Stimulated activated naive B cell treated with anti-CD40 and anti-IgM and Interleukin-4, amounts not matched to agents 10 μg/mL and 1 μg/mL and 100 μg/mL, for 72 hours (primary cell): Measurements from ENCODE around the gene SMPD2.

Experiments
- ATAC-seq, 2 donors: fragments of 150-1000 bp; cut with Tn5 transposase; replicated peaks; 2 replicates each; pipeline ENCODE4 v1.10.0; 2021; ENCODE audit warnings: moderate library complexity in 1 of 2
- DNase-seq: peaks from one replicate; pipeline ENCODE4 v3.0.0; 2021
- H3K27ac Mint-ChIP-seq: one replicate; pipeline ENCODE4 v1.8.0; 2022; ENCODE audit warnings: mild to moderate bottlenecking, mixed read lengths
- H3K27me3 Mint-ChIP-seq, 2 donors: one replicate each; pipeline ENCODE4 v1.8.0; 2022; ENCODE audit warnings: mixed read lengths in 2 of 2
- H3K36me3 Mint-ChIP-seq, 2 donors: one replicate each; pipeline ENCODE4 v1.8.0; 2022; ENCODE audit warnings: mixed read lengths in 2 of 2, mild to moderate bottlenecking in 1 of 2
- H3K4me1 Mint-ChIP-seq, 2 donors: one replicate each; pipeline ENCODE4 v1.8.0; 2022; ENCODE audit warnings: mixed read lengths in 2 of 2, mild to moderate bottlenecking in 1 of 2
- H3K4me3 Mint-ChIP-seq, 2 donors: one replicate each; pipeline ENCODE4 v1.8.0; 2022; ENCODE audit warnings: mild to moderate bottlenecking in 2 of 2, mixed read lengths in 2 of 2, moderate library complexity in 1 of 2
- H3K9me3 Mint-ChIP-seq, 2 donors: one replicate each; pipeline ENCODE4 v1.8.0; 2022; ENCODE audit warnings: mixed read lengths in 2 of 2, mild to moderate bottlenecking in 1 of 2

SMPD2 gene

GRCh38 chr6:109436041-109436440 is 4.5 kb upstream of the SMPD2 start:
- DNase-seq, result no peak
- ATAC-seq, result no peak
- H3K36me3 Mint-ChIP-seq, result peaks cover 0 to 3% of the 10 kb centered on the region in 2 donors

GRCh38 chr6:109441069-109441816 is 719 bp downstream of the SMPD2 start:
- ATAC-seq (peak; percentile 25 to 34), DNase-seq (no peak)
- Mint-ChIP-seq H3K4me3 (peak overlapping the region; percentile 96 to 99), H3K9me3 (no peaks in the 10 kb centered on the region), H3K27me3 (no peaks in the 10 kb centered on the region), H3K27ac (peak overlapping the region; percentile 99), H3K36me3 (peaks cover 23 to 39% of the 10 kb centered on the region in 2 donors), H3K4me1 (peaks cover 37 to 45% of the 10 kb centered on the region in 2 donors)

More at GRCh38 chr6:109436041-109436440, 4.5 kb upstream of the SMPD2 start:
- H3K4me3 Mint-ChIP-seq, result no peak overlapping the region
- H3K4me1 Mint-ChIP-seq, result peaks cover 0 to 2% of the 10 kb centered on the region in 2 donors
- no peaks in the 10 kb centered on the region for H3K27me3 Mint-ChIP-seq
- no peaks in the 10 kb centered on the region for H3K9me3 Mint-ChIP-seq
- no peak overlapping the region for H3K27ac Mint-ChIP-seq

GRCh38 chr6:109442393-109442924 is 1.9 kb downstream of the SMPD2 start:
- DNase-seq (no peak), ATAC-seq (no peak)
- peak overlapping the region; percentile 96 to 99 for H3K4me3 Mint-ChIP-seq
- H3K9me3 Mint-ChIP-seq, result no peaks in the 10 kb centered on the region
- peak overlapping the region; percentile 99 for H3K27ac Mint-ChIP-seq
- no peaks in the 10 kb centered on the region for H3K27me3 Mint-ChIP-seq
- H3K36me3 Mint-ChIP-seq, result peaks cover 28 to 48% of the 10 kb centered on the region in 2 donors
- H3K4me1 Mint-ChIP-seq, result peaks cover 43 to 52% of the 10 kb centered on the region in 2 donors

- Mint-ChIP-seq H3K36me3 (peaks cover 37 to 58% of the 10 kb centered on the region in 2 donors), H3K27ac (peak overlapping the region; percentile 77), H3K9me3 (no peaks in the 10 kb centered on the region), H3K4me1 (peaks cover 53 to 61% of the 10 kb centered on the region in 2 donors), H3K27me3 (no peaks in the 10 kb centered on the region), H3K4me3 (peak overlapping the region in 1 of 2 donors; percentile 57)
- no peak for ATAC-seq
- no peak for DNase-seq
These were observed 3.0 kb downstream of the SMPD2 start for GRCh38 chr6:109443425-109443950.

GRCh38 chr6:109445382-109445781 is 4.9 kb downstream of the SMPD2 start:
- H3K9me3 Mint-ChIP-seq, result no peaks in the 10 kb centered on the region
- DNase-seq (no peak), ATAC-seq (no peak)
- peak overlapping the region; percentile 89 for H3K27ac Mint-ChIP-seq
- H3K4me3 Mint-ChIP-seq, result no peak overlapping the region
- no peaks in the 10 kb centered on the region for H3K27me3 Mint-ChIP-seq
- peaks cover 46 to 72% of the 10 kb centered on the region in 2 donors for H3K36me3 Mint-ChIP-seq
- H3K4me1 Mint-ChIP-seq, result peaks cover 64 to 80% of the 10 kb centered on the region in 2 donors

GRCh38 chr6:109446072-109446471 is 5.5 kb downstream of the SMPD2 start:
- ATAC-seq (no peak), DNase-seq (no peak)
- Mint-ChIP-seq H3K4me1 (peaks cover 68 to 87% of the 10 kb centered on the region in 2 donors), H3K27me3 (no peaks in the 10 kb centered on the region), H3K4me3 (no peak overlapping the region), H3K27ac (peak overlapping the region; percentile 82), H3K9me3 (no peaks in the 10 kb centered on the region), H3K36me3 (peaks cover 46 to 77% of the 10 kb centered on the region in 2 donors)

- Mint-ChIP-seq H3K4me3 (no peak overlapping the region), H3K4me1 (peaks cover 63 to 84% of the 10 kb centered on the region in 2 donors), H3K36me3 (peaks cover 48 to 74% of the 10 kb centered on the region in 2 donors), H3K9me3 (no peaks in the 10 kb centered on the region), H3K27ac (peak overlapping the region; percentile 82), H3K27me3 (no peaks in the 10 kb centered on the region)
- no peak for ATAC-seq
- DNase-seq, result no peak
These were observed 6.0 kb downstream of the SMPD2 start for GRCh38 chr6:109446541-109446940.

- Mint-ChIP-seq H3K4me3 (no peak overlapping the region), H3K27ac (peak overlapping the region; percentile 76), H3K36me3 (peaks cover 50 to 75% of the 10 kb centered on the region in 2 donors)
These were observed 6.6 kb downstream of the SMPD2 start for GRCh38 chr6:109447087-109447486.

GRCh38 chr6:109447878-109448555 is 7.5 kb downstream of the SMPD2 start:
- no peaks in the 10 kb centered on the region for H3K9me3 Mint-ChIP-seq
- H3K27me3 Mint-ChIP-seq, result no peaks in the 10 kb centered on the region
- peaks cover 49 to 74% of the 10 kb centered on the region in 2 donors for H3K36me3 Mint-ChIP-seq
- H3K27ac Mint-ChIP-seq, result peak overlapping the region; percentile 89
- peaks cover 59 to 82% of the 10 kb centered on the region in 2 donors for H3K4me1 Mint-ChIP-seq
- H3K4me3 Mint-ChIP-seq, result no peak overlapping the region
- ATAC-seq (peak; percentile 26 to 44), DNase-seq (no peak)

More at GRCh38 chr6:109447087-109447486, 6.6 kb downstream of the SMPD2 start:
- H3K4me1 Mint-ChIP-seq, result peaks cover 64 to 84% of the 10 kb centered on the region in 2 donors
- H3K27me3 Mint-ChIP-seq, result no peaks in the 10 kb centered on the region
- ATAC-seq (no peak), DNase-seq (no peak)
- H3K9me3 Mint-ChIP-seq, result no peaks in the 10 kb centered on the region

GRCh38 chr6:109448615-109449014 is 8.1 kb downstream of the SMPD2 start:
- peaks cover 45 to 70% of the 10 kb centered on the region in 2 donors for H3K36me3 Mint-ChIP-seq

GRCh38 chr6:109449064-109449794 is 8.7 kb downstream of the SMPD2 start:
- Mint-ChIP-seq H3K36me3 (peaks cover 49 to 75% of the 10 kb centered on the region in 2 donors), H3K9me3 (no peaks in the 10 kb centered on the region), H3K4me1 (peaks cover 58 to 85% of the 10 kb centered on the region in 2 donors), H3K27ac (peak overlapping the region; percentile 89), H3K4me3 (peak overlapping the region; percentile 69 to 70), H3K27me3 (no peaks in the 10 kb centered on the region)
- ATAC-seq (no peak), DNase-seq (no peak)

More at GRCh38 chr6:109448615-109449014, 8.1 kb downstream of the SMPD2 start:
- Mint-ChIP-seq H3K27me3 (no peaks in the 10 kb centered on the region), H3K9me3 (no peaks in the 10 kb centered on the region), H3K27ac (peak overlapping the region; percentile 89), H3K4me3 (peak overlapping the region in 1 of 2 donors; percentile 47), H3K4me1 (peaks cover 56 to 82% of the 10 kb centered on the region in 2 donors)
- no peak for DNase-seq
- ATAC-seq, result no peak

- Mint-ChIP-seq H3K4me1 (peaks cover 55 to 83% of the 10 kb centered on the region in 2 donors), H3K27ac (peak overlapping the region; percentile 89), H3K4me3 (peak overlapping the region; percentile 69 to 70), H3K9me3 (no peaks in the 10 kb centered on the region), H3K36me3 (peaks cover 49 to 78% of the 10 kb centered on the region in 2 donors), H3K27me3 (no peaks in the 10 kb centered on the region)
- ATAC-seq (peak; percentile 15 to 16), DNase-seq (no peak)
These were observed 9.5 kb downstream of the SMPD2 start for GRCh38 chr6:109449795-109450673.

GRCh38 chr6:109450801-109451200 is 10.3 kb downstream of the SMPD2 start:
- Mint-ChIP-seq H3K36me3 (peaks cover 45 to 74% of the 10 kb centered on the region in 2 donors), H3K27ac (peak overlapping the region; percentile 47), H3K4me3 (peak overlapping the region; percentile 8 to 14), H3K9me3 (no peaks in the 10 kb centered on the region), H3K4me1 (peaks cover 49 to 77% of the 10 kb centered on the region in 2 donors), H3K27me3 (no peaks in the 10 kb centered on the region)
- no peak for ATAC-seq
- no peak for DNase-seq
